B cell (primary cell): ENCODE measurements around the gene PPOX. TPM values are rescaled to one million over a fixed set of nuclear protein-coding genes. Genes with fewer than 3 reads are reported as not detected.

Experiments used
- ATAC-seq: fragments of 200-7000 bp; cut with Tn5 transposase; one replicate; pipeline ENCODE4 v1.10.0; 2021; ENCODE audit warnings: low read depth, mild to moderate bottlenecking, moderate number of reproducible peaks, moderate library complexity
- CTCF ChIA-PET: fragments of 350-600 bp; sonication (Branson Sonifier 250); formaldehyde crosslinking; loops from one replicate; lab custom pipeline; 2021; ENCODE audit warnings: antibody characterized with exemption, inconsistent platforms; lab: Charles Lee
- POLR2A ChIA-PET: fragments of 350-600 bp; sonication (Branson Sonifier 250); formaldehyde crosslinking; loops from one replicate; lab custom pipeline; 2021; ENCODE audit warnings: antibody characterized with exemption; lab: Charles Lee
- DNase-seq: peaks from one replicate; pipeline ENCODE4 v3.0.0; 2013
- H2AFZ ChIP-seq: 2 replicates; pipeline ENCODE4 v1.6.1; 2012; ENCODE audit warnings: mild to moderate bottlenecking, low read depth, low read length; ENCODE audit not compliant: insufficient read depth, poor library complexity, severe bottlenecking
- H3K27ac ChIP-seq, 2 donors: 1 replicate in 1 of 2; 2 replicates in 1 of 2; pipeline ENCODE4 v1.5.1; 2012 to 2013; ENCODE audit warnings: low read length in 2 of 2, mild to moderate bottlenecking in 2 of 2, moderate library complexity in 1 of 2
- H3K27me3 ChIP-seq, 4 experiments: fragments of 200-600 bp in 1 of 4; sonication (generic) in 1 of 4; replicated peaks in 1 of 4; 1 replicate in 2 of 4; 2 replicates in 2 of 4; pipeline versions ENCODE4 v1.6.1 to v1.7.0; 2013 to 2016; ENCODE audit warnings: low read length in 3 of 4, mild to moderate bottlenecking in 2 of 4, mixed read lengths in 1 of 4, moderate library complexity in 1 of 4; ENCODE audit not compliant: insufficient read depth in 4 of 4, control insufficient read depth in 3 of 4; ENCODE audit errors: control extremely low read depth in 1 of 4
- H3K36me3 ChIP-seq, 2 experiments: replicated peaks in 1 of 2; 1 replicate in 1 of 2; 2 replicates in 1 of 2; pipeline versions ENCODE4 v1.6.1 to v1.7.1; 2013; ENCODE audit warnings: low read length in 1 of 2; ENCODE audit not compliant: insufficient read depth in 2 of 2, control insufficient read depth in 1 of 2; ENCODE audit errors: control extremely low read depth in 1 of 2, extremely low read depth in 1 of 2
- H3K4me1 ChIP-seq, 2 donors: fragments of 200-600 bp in 1 of 2; sonication (generic) in 1 of 2; 1 replicate in 1 of 2; 2 replicates in 1 of 2; pipeline versions ENCODE4 v1.5.1 to v1.6.1; 2013 to 2017; ENCODE audit warnings: low read length in 2 of 2; ENCODE audit not compliant: control insufficient read depth in 2 of 2, insufficient read depth in 2 of 2
- H3K4me2 ChIP-seq: replicated peaks from 2 replicates; pipeline ENCODE3; 2012; ENCODE audit warnings: mild to moderate bottlenecking, low read depth, low read length; ENCODE audit not compliant: poor library complexity, severe bottlenecking
- H3K4me3 ChIP-seq, 5 experiments: fragments of 200-600 bp in 1 of 5; sonication (generic) in 1 of 5; 1 replicate in 3 of 5; 2 replicates in 2 of 5; pipeline versions ENCODE4 v1.5.1 to v1.7.0; 2011 to 2016; ENCODE audit warnings: low read length in 4 of 5, mild to moderate bottlenecking in 4 of 5, low read depth in 2 of 5, control low read depth in 1 of 5, moderate library complexity in 1 of 5; ENCODE audit not compliant: insufficient read depth in 1 of 5; ENCODE audit errors: control extremely low read depth in 1 of 5, extremely low read depth in 1 of 5
- H3K79me2 ChIP-seq: fragments of 200-600 bp; sonication (generic); one replicate; pipeline ENCODE4 v1.6.0; 2016; ENCODE audit warnings: low read length; ENCODE audit not compliant: control insufficient read depth, insufficient read depth
- H3K9ac ChIP-seq: fragments of 200-600 bp; sonication (generic); 2 replicates; pipeline ENCODE4 v1.6.1; 2017; ENCODE audit warnings: mild to moderate bottlenecking, low read length, moderate library complexity
- H3K9me3 ChIP-seq, 3 donors: one replicate each; pipeline versions ENCODE4 v1.6.1 to v1.7.1; 2013; ENCODE audit warnings: low read length in 2 of 3; ENCODE audit not compliant: control insufficient read depth in 2 of 3, insufficient read depth in 1 of 3; ENCODE audit errors: control extremely low read depth in 1 of 3
- H4K20me1 ChIP-seq: 2 replicates; pipeline ENCODE4 v1.6.0; 2012; ENCODE audit warnings: mild to moderate bottlenecking, low read length; ENCODE audit not compliant: insufficient read depth, control insufficient read depth, poor library complexity, severe bottlenecking
- H3K27ac Mint-ChIP-seq: one replicate; pipeline ENCODE4 v1.8.0; 2021; ENCODE audit warnings: mixed read lengths
- H3K27me3 Mint-ChIP-seq: one replicate; pipeline ENCODE4 v1.8.0; 2021; ENCODE audit warnings: mixed read lengths
- H3K4me1 Mint-ChIP-seq: one replicate; pipeline ENCODE4 v1.8.0; 2021; ENCODE audit warnings: mixed read lengths
- H3K4me3 Mint-ChIP-seq: one replicate; pipeline ENCODE4 v1.8.0; 2021; ENCODE audit warnings: mixed read lengths
- H3K9me3 Mint-ChIP-seq: one replicate; pipeline ENCODE4 v1.8.0; 2022; ENCODE audit warnings: mixed read lengths; ENCODE audit not compliant: insufficient read depth
- EZH2 ChIP-seq: IDR thresholded peaks from 2 replicates; pipeline ENCODE4 v1.6.1; 2012; ENCODE audit warnings: borderline replicate concordance, low read depth, mild to moderate bottlenecking, moderate library complexity, low read length; ENCODE audit not compliant: insufficient read depth, poor library complexity, severe bottlenecking
- WGBS: methylation state at CpG from one replicate; pipeline ENCODE4 v1.1.5; 2013; ENCODE audit warnings: missing lambda C conversion rate; ENCODE audit not compliant: insufficient coverage; 5-methylcytosine and 5-hydroxymethylcytosine counted together
- intact Hi-C: fragments of 100-400 bp; cut with micrococcal nuclease; formaldehyde crosslinking; loops from one replicate; pipeline ENCODE4 v1.10.0; 2022
- polyA plus RNA-seq: library from polyadenylated mRNA; depleted of rRNA; stranded (reverse); fragments of >200 nt; gene quantifications from 2 replicates; pipeline ENCODE4 v1.2.3, GENCODE V29; 2012
- total RNA-seq, 2 donors: library from RNA; stranded (reverse); fragments of 120-200 nt in 1 of 2; gene quantifications; 1 replicate in 1 of 2; 2 replicates in 1 of 2; pipeline versions ENCODE4 v1.2.3 to v1.2.4, GENCODE V29; 2013 to 2022
- TF ChIP-seq, protein P1 (sequence below): fragments of 200-600 bp; IDR thresholded peaks from one replicate; pipeline ENCODE4 v1.8.0; 2022; ENCODE audit warnings: antibody characterized with exemption, mild to moderate bottlenecking

The PPOX gene
- total and polyA plus RNA-seq, 2 donors (not counting 1 experiment from before 2014, with no cell fraction given), result 65.6 to 82.3 TPM

DNA sequence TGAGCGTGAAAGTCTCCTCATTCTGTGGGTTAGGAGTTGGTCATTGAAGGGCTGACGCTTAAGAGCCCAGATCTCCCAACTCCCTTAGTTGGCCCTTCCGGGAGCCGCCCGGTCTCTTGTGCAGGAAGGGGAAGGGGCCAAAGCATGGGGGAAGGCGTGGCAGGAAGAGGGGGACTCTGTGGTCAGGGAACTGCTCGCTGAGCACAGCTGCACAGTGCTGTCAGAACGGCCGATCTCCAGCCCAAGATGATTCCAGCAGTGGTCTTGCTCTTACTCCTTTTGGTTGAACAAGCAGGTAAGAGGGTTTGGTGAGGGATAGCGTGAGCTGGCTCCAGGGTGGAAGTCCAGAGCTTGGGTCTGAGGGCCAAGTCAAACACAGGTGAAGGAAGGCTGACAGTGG, 48.9 kb downstream of the PPOX start, which contains the start of gene FCER1G:
TSS of gene FCER1G (plus strand) at position 220 of the 400 bp plus-strand sequence. CDS start at position 247, 27 bp downstream.
- H3K36me3 ChIP-seq, result peaks cover 8 to 45% of the 10 kb centered on the region in 2 experiments
- peaks cover 19% of the 10 kb centered on the region for H3K27me3 Mint-ChIP-seq
- peaks cover 0 to 15% (median 11%) of the 10 kb centered on the region in 4 experiments for H3K27me3 ChIP-seq
- peak within 1 kb of the TSS; percentile 26 for H3K4me2 ChIP-seq
- no peak within 1 kb of the TSS for H3K27ac Mint-ChIP-seq
- H3K9me3 Mint-ChIP-seq, result no peaks in the 10 kb centered on the region
- no peaks in the 10 kb centered on the region for H3K79me2 ChIP-seq
- H2AFZ ChIP-seq, result no peak within 1 kb of the TSS
- intact Hi-C loops, result no loop called here
- no peak within 1 kb of the TSS for H3K9ac ChIP-seq
- H3K4me1 Mint-ChIP-seq, result peaks cover 27% of the 10 kb centered on the region
- no peak within 1 kb of the TSS for H3K4me3 Mint-ChIP-seq
- TF ChIP-seq, protein P1, sequence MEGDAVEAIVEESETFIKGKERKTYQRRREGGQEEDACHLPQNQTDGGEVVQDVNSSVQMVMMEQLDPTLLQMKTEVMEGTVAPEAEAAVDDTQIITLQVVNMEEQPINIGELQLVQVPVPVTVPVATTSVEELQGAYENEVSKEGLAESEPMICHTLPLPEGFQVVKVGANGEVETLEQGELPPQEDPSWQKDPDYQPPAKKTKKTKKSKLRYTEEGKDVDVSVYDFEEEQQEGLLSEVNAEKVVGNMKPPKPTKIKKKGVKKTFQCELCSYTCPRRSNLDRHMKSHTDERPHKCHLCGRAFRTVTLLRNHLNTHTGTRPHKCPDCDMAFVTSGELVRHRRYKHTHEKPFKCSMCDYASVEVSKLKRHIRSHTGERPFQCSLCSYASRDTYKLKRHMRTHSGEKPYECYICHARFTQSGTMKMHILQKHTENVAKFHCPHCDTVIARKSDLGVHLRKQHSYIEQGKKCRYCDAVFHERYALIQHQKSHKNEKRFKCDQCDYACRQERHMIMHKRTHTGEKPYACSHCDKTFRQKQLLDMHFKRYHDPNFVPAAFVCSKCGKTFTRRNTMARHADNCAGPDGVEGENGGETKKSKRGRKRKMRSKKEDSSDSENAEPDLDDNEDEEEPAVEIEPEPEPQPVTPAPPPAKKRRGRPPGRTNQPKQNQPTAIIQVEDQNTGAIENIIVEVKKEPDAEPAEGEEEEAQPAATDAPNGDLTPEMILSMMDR, result no peak
- TF ChIP-seq EZH2, result no peak
- ATAC-seq, result no peak
- WGBS, result 30% methylated on average over 8 of the region's 10 CpGs
- peaks cover 15 to 26% of the 10 kb centered on the region in 2 donors for H3K4me1 ChIP-seq
- DNase-seq, result peak; percentile 23
- POLR2A ChIA-PET, result interaction anchor here (0.7 to 1.1 kb wide), 3 partner anchors 10 to 512 kb away, joined by 3 to 7 read pairs (median 5); partner anchors contain the start of gene TOMM40L
- no peaks in the 10 kb centered on the region for H4K20me1 ChIP-seq
- no peak within 1 kb of the TSS for H3K27ac ChIP-seq
- CTCF ChIA-PET, result interaction anchor here (1.9 to 3.4 kb wide), 2 partner anchors 11 to 166 kb away, joined by 4 to 19 read pairs; partner anchors contain the start of gene TOMM40L
- H3K9me3 ChIP-seq, result no peaks in the 10 kb centered on the region
- peak within 1 kb of the TSS in 1 of 5 experiments; percentile 40 for H3K4me3 ChIP-seq
